Thyroid gland (tissue), 4 donors: ENCODE data around the gene ZFR. TPM values are rescaled to one million over a fixed set of nuclear protein-coding genes. Genes with fewer than 3 reads are reported as not detected.

ENCODE experiments used
- DNase-seq, 2 donors: peaks; one replicate each; pipeline ENCODE4 v3.0.0-alpha.2; 2019
- H3K27ac ChIP-seq, 3 donors: fragments of 200-600 bp; sonication (generic); 1 replicate in 2 of 3; 2 replicates in 1 of 3; pipeline ENCODE4 v1.5.1; 2016 to 2019; ENCODE audit warnings: mild to moderate bottlenecking in 1 of 3, moderate library complexity in 1 of 3
- H3K27me3 ChIP-seq: fragments of 200-600 bp; sonication (generic); one replicate; pipeline ENCODE4 v1.5.1; 2019
- H3K36me3 ChIP-seq, 2 donors: fragments of 200-600 bp; sonication (generic); one replicate each; pipeline ENCODE4 v1.5.1; 2016 to 2019
- H3K4me1 ChIP-seq, 2 donors: fragments of 200-600 bp; sonication (generic); one replicate each; pipeline ENCODE4 v1.5.1; 2017 to 2019
- H3K4me3 ChIP-seq, 3 donors: fragments of 200-600 bp; sonication (generic); replicated peaks in 1 of 3; 1 replicate in 2 of 3; 2 replicates in 1 of 3; pipeline ENCODE4 v1.5.1; 2016; ENCODE audit warnings: mild to moderate bottlenecking in 1 of 3
- H3K9me3 ChIP-seq: fragments of 200-600 bp; sonication (generic); one replicate; pipeline ENCODE4 v1.5.1; 2017
- CTCF ChIP-seq, 6 experiments: fragments of 200-600 bp in 3 of 6; fragments of 450-650 bp in 3 of 6; sonication (generic) in 3 of 6; IDR thresholded peaks; one replicate each; pipeline ENCODE4 v1.5.1; 2016 to 2019; ENCODE audit warnings: antibody characterized with exemption in 6 of 6, mild to moderate bottlenecking in 2 of 6, inconsistent platforms in 1 of 6, moderate library complexity in 1 of 6
- POLR2A ChIP-seq, 2 donors: fragments of 450-650 bp; IDR thresholded peaks; one replicate each; pipeline ENCODE4 v1.6.1; 2017; ENCODE audit warnings: antibody characterized with exemption in 2 of 2, mild to moderate bottlenecking in 2 of 2, moderate library complexity in 1 of 2
- WGBS, 2 donors: methylation state at CpG; one replicate each; pipeline ENCODE4 v1.1.5; 2017; 5-methylcytosine and 5-hydroxymethylcytosine counted together
- intact Hi-C: fragments of 100-400 bp; cut with DNase I; formaldehyde crosslinking; loops from one replicate; pipeline ENCODE4 v1.15.1; 2023
- total RNA-seq, 4 donors: library from RNA; depleted of rRNA; stranded (reverse); fragments of >200 nt; gene quantifications; one replicate each; pipeline ENCODE4 v1.2.3, GENCODE V29; 2016

Gene ZFR
- total RNA-seq, 4 donors from 2014 or later, result 85.1 to 109 (median 92.2) TPM

GRCh38 chr5:32487008-32487407 lies 42.5 kb upstream of the ZFR start:
- Histone ChIP-seq H3K4me3 (no peak overlapping the region), H3K36me3 (no peaks in the 10 kb centered on the region), H3K4me1 (no peaks in the 10 kb centered on the region), H3K9me3 (no peaks in the 10 kb centered on the region), H3K27ac (no peak overlapping the region), H3K27me3 (no peaks in the 10 kb centered on the region)
- TF ChIP-seq POLR2A (IDR thresholded peaks at IDR 0.05) (no peak), CTCF (IDR thresholded peaks at IDR 0.05) (no peak)
- WGBS, 2 donors, result 80 to 83% methylated on average over 3 of the region's 3 CpGs
- intact Hi-C loops, result no loop called here
- no peak for DNase-seq

GRCh38 chr5:32482193-32482592 lies 37.7 kb upstream of the ZFR start:
- Histone ChIP-seq H3K27me3 (no peaks in the 10 kb centered on the region), H3K36me3 (no peaks in the 10 kb centered on the region), H3K4me1 (no peaks in the 10 kb centered on the region), H3K9me3 (no peaks in the 10 kb centered on the region), H3K4me3 (no peak overlapping the region), H3K27ac (no peak overlapping the region)
- intact Hi-C loops, result no loop called here
- DNase-seq, result no peak
- WGBS, 2 donors, result 91 to 92% methylated on average over 2 of the region's 2 CpGs
- TF ChIP-seq POLR2A (IDR thresholded peaks at IDR 0.05) (no peak), CTCF (IDR thresholded peaks at IDR 0.05) (no peak)

- Histone ChIP-seq H3K9me3 (no peaks in the 10 kb centered on the region), H3K27me3 (no peaks in the 10 kb centered on the region), H3K36me3 (no peaks in the 10 kb centered on the region), H3K4me3 (no peak overlapping the region), H3K4me1 (peaks cover 0 to 9% of the 10 kb centered on the region in 2 donors), H3K27ac (no peak overlapping the region)
- WGBS, 2 donors, result 61 to 81% methylated on average over 4 of the region's 4 CpGs
- no peak for DNase-seq
- intact Hi-C loops, result no loop called here
- no peak for TF ChIP-seq CTCF (IDR thresholded peaks at IDR 0.05)
- TF ChIP-seq POLR2A (IDR thresholded peaks at IDR 0.05), result no peak
These were observed 34.6 kb upstream of the ZFR start for GRCh38 chr5:32479096-32479495.

- WGBS, 2 donors, result 43 to 56% methylated on average over 1 of the region's 1 CpG
- Histone ChIP-seq H3K27ac (no peak overlapping the region), H3K36me3 (no peaks in the 10 kb centered on the region), H3K9me3 (no peaks in the 10 kb centered on the region), H3K4me3 (no peak overlapping the region), H3K4me1 (peaks cover 0 to 9% of the 10 kb centered on the region in 2 donors), H3K27me3 (no peaks in the 10 kb centered on the region)
- no peak for TF ChIP-seq CTCF (IDR thresholded peaks at IDR 0.05)
- no peak for TF ChIP-seq POLR2A (IDR thresholded peaks at IDR 0.05)
- intact Hi-C loops, result no loop called here
- DNase-seq, result no peak
These were observed 32.4 kb upstream of the ZFR start for GRCh38 chr5:32476891-32477290.

GRCh38 chr5:32475334-32476097 lies 31.0 kb upstream of the ZFR start:
- no peaks in the 10 kb centered on the region for H3K9me3 ChIP-seq
- no peaks in the 10 kb centered on the region for H3K27me3 ChIP-seq
- WGBS, 2 donors, result 67 to 68% methylated on average over 6 of the region's 6 CpGs
- TF ChIP-seq CTCF (IDR thresholded peaks at IDR 0.05) (no peak), POLR2A (IDR thresholded peaks at IDR 0.05) (no peak)
- no peak overlapping the region for H3K4me3 ChIP-seq
- DNase-seq, result no peak
- intact Hi-C loops, result no loop called here
- no peaks in the 10 kb centered on the region for H3K36me3 ChIP-seq
- peaks cover 0 to 9% of the 10 kb centered on the region in 2 donors for H3K4me1 ChIP-seq
- H3K27ac ChIP-seq, result no peak overlapping the region
